ENCODE data around the gene TBX1.

Gene TBX1

GRCh38 chr22:19757985-19758895, 2.3 kb upstream of the TBX1 start:
- ATAC-seq (ENCODE audit: low read depth) (no peak), DNase-seq (ENCODE audit: low spot score in 2 of 2) (no peak)
- Mint-ChIP-seq H3K27ac (no peak overlapping the region), H3K4me1 (peaks cover 28% of the 10 kb centered on the region), H3K36me3 (peaks cover 5% of the 10 kb centered on the region), H3K4me3 (peak overlapping the region; percentile 80), H3K27me3 (peaks cover 42% of the 10 kb centered on the region), H3K9me3 (no peaks in the 10 kb centered on the region)

- ATAC-seq (ENCODE audit: low read depth) (no peak), DNase-seq (ENCODE audit: low spot score in 2 of 2) (no peak)
- Mint-ChIP-seq H3K4me1 (peaks cover 28% of the 10 kb centered on the region), H3K9me3 (no peaks in the 10 kb centered on the region), H3K4me3 (peak overlapping the region; percentile 56), H3K27ac (no peak overlapping the region), H3K27me3 (peaks cover 38% of the 10 kb centered on the region), H3K36me3 (peaks cover 5% of the 10 kb centered on the region)
These were observed 1.6 kb upstream of the TBX1 start for GRCh38 chr22:19758896-19759426.

GRCh38 chr22:19759427-19760057, 1.0 kb upstream of the TBX1 start:
- Mint-ChIP-seq H3K36me3 (peaks cover 5% of the 10 kb centered on the region), H3K4me1 (peaks cover 28% of the 10 kb centered on the region), H3K27ac (peak overlapping the region; percentile 70), H3K4me3 (peak overlapping the region; percentile 86), H3K9me3 (no peaks in the 10 kb centered on the region), H3K27me3 (peaks cover 34% of the 10 kb centered on the region)
- DNase-seq (ENCODE audit: low spot score in 2 of 2), result no peak
- ATAC-seq (ENCODE audit: low read depth), result no peak

DNA sequence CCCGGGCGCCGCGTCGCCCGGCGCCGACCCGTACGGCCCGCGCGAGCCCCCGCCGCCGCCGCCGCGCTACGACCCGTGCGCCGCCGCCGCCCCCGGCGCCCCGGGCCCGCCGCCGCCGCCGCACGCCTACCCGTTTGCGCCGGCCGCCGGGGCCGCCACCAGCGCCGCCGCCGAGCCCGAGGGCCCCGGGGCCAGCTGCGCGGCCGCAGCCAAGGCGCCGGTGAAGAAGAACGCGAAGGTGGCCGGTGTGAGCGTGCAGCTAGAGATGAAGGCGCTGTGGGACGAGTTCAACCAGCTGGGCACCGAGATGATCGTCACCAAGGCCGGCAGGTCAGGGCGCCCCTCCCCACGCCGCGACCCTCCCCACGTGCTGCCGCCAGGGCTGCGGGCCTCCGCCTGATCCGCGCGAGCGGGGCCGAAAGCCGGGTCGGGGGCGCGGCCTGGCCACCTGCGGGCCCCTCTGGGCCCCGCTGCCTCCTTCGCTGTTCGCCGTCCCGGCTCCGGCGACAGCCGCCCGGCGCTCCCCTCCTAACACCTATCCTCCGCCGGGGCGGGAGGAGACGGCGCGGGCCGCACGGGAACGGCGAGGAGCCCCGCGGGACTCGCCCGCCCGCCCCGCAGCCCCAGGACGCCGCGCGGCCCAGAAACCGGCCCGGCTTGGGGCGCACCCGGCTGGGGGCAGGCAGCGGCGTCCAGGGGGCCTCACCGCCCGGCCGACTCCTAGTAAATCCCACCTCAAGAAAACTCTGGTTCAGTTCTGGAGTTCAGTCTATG, 560 bp downstream of the TBX1 start:
- Mint-ChIP-seq H3K36me3 (peaks cover 5% of the 10 kb centered on the region), H3K4me3 (peak overlapping the region; percentile 68), H3K27me3 (peaks cover 36% of the 10 kb centered on the region), H3K27ac (no peak overlapping the region), H3K9me3 (no peaks in the 10 kb centered on the region), H3K4me1 (peaks cover 25% of the 10 kb centered on the region)
- no peak for DNase-seq (ENCODE audit: low spot score in 2 of 2)
- no peak for ATAC-seq (ENCODE audit: low read depth)

GRCh38 chr22:19761725-19762567, 1.4 kb downstream of the TBX1 start:
- ATAC-seq (ENCODE audit: low read depth) (no peak), DNase-seq (ENCODE audit: low spot score in 2 of 2) (no peak)
- peak overlapping the region; percentile 68 for H3K4me3 Mint-ChIP-seq
- peaks cover 5% of the 10 kb centered on the region for H3K36me3 Mint-ChIP-seq
- H3K27ac Mint-ChIP-seq, result no peak overlapping the region
- no peaks in the 10 kb centered on the region for H3K9me3 Mint-ChIP-seq
- peaks cover 33% of the 10 kb centered on the region for H3K27me3 Mint-ChIP-seq
- peaks cover 20% of the 10 kb centered on the region for H3K4me1 Mint-ChIP-seq

GRCh38 chr22:19762568-19763457, 2.2 kb downstream of the TBX1 start:
- no peak for DNase-seq (ENCODE audit: low spot score in 2 of 2)
- Mint-ChIP-seq H3K27me3 (peaks cover 32% of the 10 kb centered on the region), H3K4me1 (peaks cover 19% of the 10 kb centered on the region), H3K36me3 (peaks cover 5% of the 10 kb centered on the region), H3K4me3 (no peak overlapping the region), H3K27ac (no peak overlapping the region), H3K9me3 (no peaks in the 10 kb centered on the region)
- no peak for ATAC-seq (ENCODE audit: low read depth)

- DNase-seq (ENCODE audit: low spot score in 2 of 2), result no peak
- Mint-ChIP-seq H3K36me3 (peaks cover 5% of the 10 kb centered on the region), H3K4me3 (no peak overlapping the region), H3K9me3 (no peaks in the 10 kb centered on the region), H3K27me3 (peaks cover 33% of the 10 kb centered on the region), H3K4me1 (peaks cover 19% of the 10 kb centered on the region), H3K27ac (no peak overlapping the region)
- ATAC-seq (ENCODE audit: low read depth), result no peak
These were observed 3.1 kb downstream of the TBX1 start for GRCh38 chr22:19763458-19764298.

- Mint-ChIP-seq H3K36me3 (peaks cover 5% of the 10 kb centered on the region), H3K27me3 (peaks cover 33% of the 10 kb centered on the region), H3K4me1 (peaks cover 19% of the 10 kb centered on the region), H3K27ac (no peak overlapping the region), H3K9me3 (no peaks in the 10 kb centered on the region), H3K4me3 (no peak overlapping the region)
- ATAC-seq (ENCODE audit: low read depth) (no peak), DNase-seq (ENCODE audit: low spot score in 2 of 2) (no peak)
These were observed 3.7 kb downstream of the TBX1 start for GRCh38 chr22:19764299-19764593.

DNA sequence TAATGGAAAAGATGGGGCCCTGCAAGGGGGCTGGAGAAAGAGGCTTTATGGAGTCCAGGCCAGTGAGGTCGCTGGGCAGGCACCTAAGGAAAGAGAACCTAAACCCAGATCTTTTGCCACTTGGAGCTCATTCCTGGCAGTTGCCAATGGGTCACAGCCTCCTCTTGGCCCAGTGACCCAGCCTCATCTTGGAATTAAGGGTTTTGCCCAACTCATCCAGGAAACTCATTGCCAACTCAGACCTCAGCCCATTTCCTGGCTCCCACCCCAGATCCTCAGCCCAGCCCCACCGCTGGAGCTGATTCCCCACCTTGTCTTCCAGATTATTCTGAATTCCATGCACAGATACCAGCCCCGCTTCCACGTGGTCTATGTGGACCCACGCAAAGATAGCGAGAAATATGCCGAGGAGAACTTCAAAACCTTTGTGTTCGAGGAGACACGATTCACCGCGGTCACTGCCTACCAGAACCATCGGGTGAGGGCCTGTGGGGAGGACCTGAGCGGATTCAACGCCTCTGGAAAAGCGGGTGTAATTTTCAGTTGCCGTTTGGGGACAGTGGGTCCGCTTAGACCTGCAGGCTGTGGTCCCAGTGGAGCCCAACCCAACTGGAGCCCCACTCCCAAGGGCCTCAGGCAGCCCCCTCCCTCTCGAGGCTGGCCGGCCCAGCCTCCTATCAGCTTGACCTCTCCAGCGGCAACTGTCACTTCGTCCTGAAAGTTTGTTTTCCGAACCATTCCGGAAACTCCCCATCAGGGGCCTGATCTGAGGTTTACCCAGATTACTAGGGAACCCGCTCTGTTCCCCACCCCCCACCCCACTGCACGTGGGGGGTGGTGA, 4.3 kb downstream of the TBX1 start:
- DNase-seq (ENCODE audit: low spot score in 2 of 2), result no peak
- Mint-ChIP-seq H3K4me1 (peaks cover 15% of the 10 kb centered on the region), H3K36me3 (peaks cover 4% of the 10 kb centered on the region), H3K27ac (no peak overlapping the region), H3K9me3 (no peaks in the 10 kb centered on the region), H3K4me3 (peak overlapping the region; percentile 0), H3K27me3 (peaks cover 33% of the 10 kb centered on the region)
- no peak for ATAC-seq (ENCODE audit: low read depth)

GRCh38 chr22:19765477-19766239, 5.1 kb downstream of the TBX1 start:
- no peaks in the 10 kb centered on the region for H3K36me3 Mint-ChIP-seq
- peaks cover 10% of the 10 kb centered on the region for H3K4me1 Mint-ChIP-seq
- H3K27ac Mint-ChIP-seq, result no peak overlapping the region
- H3K9me3 Mint-ChIP-seq, result no peaks in the 10 kb centered on the region
- H3K4me3 Mint-ChIP-seq, result peak overlapping the region; percentile 24
- ATAC-seq (ENCODE audit: low read depth) (no peak), DNase-seq (ENCODE audit: low spot score in 2 of 2) (no peak)
- peaks cover 35% of the 10 kb centered on the region for H3K27me3 Mint-ChIP-seq

DNA sequence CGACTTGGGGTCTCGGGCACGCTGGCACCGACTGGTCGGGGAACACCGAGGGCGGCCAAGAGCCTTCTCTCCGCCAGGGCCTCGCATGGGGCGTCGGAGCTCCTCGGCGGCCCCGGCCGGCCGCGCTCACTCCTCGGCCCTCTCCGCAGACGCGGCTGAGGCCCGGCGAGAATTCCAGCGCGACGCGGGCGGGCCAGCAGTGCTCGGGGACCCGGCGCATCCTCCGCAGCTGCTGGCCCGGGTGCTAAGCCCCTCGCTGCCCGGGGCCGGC, 5.6 kb downstream of the TBX1 start:
- ATAC-seq (ENCODE audit: low read depth) (no peak), DNase-seq (ENCODE audit: low spot score in 2 of 2) (no peak)
- H3K9me3 Mint-ChIP-seq, result no peaks in the 10 kb centered on the region
- H3K4me1 Mint-ChIP-seq, result peaks cover 10% of the 10 kb centered on the region
- peaks cover 36% of the 10 kb centered on the region for H3K27me3 Mint-ChIP-seq
- H3K36me3 Mint-ChIP-seq, result no peaks in the 10 kb centered on the region
- H3K4me3 Mint-ChIP-seq, result no peak overlapping the region
- H3K27ac Mint-ChIP-seq, result no peak overlapping the region

All from memory B cell (primary cell).